Measurements from ENCODE around the gene SPATA22. TPM values are rescaled to one million over a fixed set of nuclear protein-coding genes. Genes with fewer than 3 reads are reported as not detected.
"Not testable (repeated sequence)": the region's sequence is repeated elsewhere in the genome, so short reads cannot be mapped to it uniquely, and the experiment has no call there.

Gene SPATA22
- total and polyA plus RNA-seq, 2 of the 13 experiments (the other 11 are each of a cell fraction or from before 2014, with no cell fraction given): not detected

GRCh38 chr17:3514873-3515272 lies 43.3 kb upstream of the SPATA22 start:
- WGBS (ENCODE audit: low lambda C conversion rate): 80% methylated on average over 9 of the region's 9 CpGs
- ChIA-PET POLR2A (no interaction called here), CTCF (ENCODE audit: low intra/inter-chr PET ratio, low total read pairs) (no interaction called here)
- TF ChIP-seq RAD51 (IDR thresholded peaks at IDR 0.05; ENCODE audit: borderline replicate concordance) (no peak), KDM3A (CRISPR knock-in tag; IDR thresholded peaks at IDR 0.05; ENCODE audit: low read depth) (no peak), ZNF710 (CRISPR knock-in tag; IDR thresholded peaks at IDR 0.05; ENCODE audit: borderline replicate concordance) (no peak), JDP2 (CRISPR knock-in tag; IDR thresholded peaks at IDR 0.05; ENCODE audit: borderline replicate concordance) (no peak)
- TF ChIP-seq, protein P1, sequence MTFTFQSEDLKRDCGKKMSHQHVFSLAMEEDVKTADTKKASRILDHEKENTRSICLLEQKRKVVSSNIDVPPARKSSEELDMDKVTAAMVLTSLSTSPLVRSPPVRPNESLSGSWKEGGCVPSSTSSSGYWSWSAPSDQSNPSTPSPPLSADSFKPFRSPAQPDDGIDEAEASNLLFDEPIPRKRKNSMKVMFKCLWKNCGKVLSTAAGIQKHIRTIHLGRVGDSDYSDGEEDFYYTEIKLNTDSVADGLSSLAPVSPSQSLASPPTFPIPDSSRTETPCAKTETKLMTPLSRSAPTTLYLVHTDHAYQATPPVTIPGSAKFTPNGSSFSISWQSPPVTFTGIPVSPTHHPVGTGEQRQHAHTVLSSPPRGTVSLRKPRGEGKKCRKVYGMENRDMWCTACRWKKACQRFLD (CRISPR knock-in tag; IDR thresholded peaks at IDR 0.05; ENCODE audit: borderline replicate concordance): no peak
- TF ChIP-seq, protein P2, sequence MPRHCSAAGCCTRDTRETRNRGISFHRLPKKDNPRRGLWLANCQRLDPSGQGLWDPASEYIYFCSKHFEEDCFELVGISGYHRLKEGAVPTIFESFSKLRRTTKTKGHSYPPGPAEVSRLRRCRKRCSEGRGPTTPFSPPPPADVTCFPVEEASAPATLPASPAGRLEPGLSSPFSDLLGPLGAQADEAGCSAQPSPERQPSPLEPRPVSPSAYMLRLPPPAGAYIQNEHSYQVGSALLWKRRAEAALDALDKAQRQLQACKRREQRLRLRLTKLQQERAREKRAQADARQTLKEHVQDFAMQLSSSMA (CRISPR knock-in tag; IDR thresholded peaks at IDR 0.05): no peak
- FAIRE-seq (no peak), DNase-seq (ENCODE audit: low spot score) (no peak), ATAC-seq (no peak)
- Histone ChIP-seq H3K79me2 (ENCODE audit: insufficient read depth, low read length) (no peaks in the 10 kb centered on the region), H3K9me3 (ENCODE audit: low read length) (no peaks in the 10 kb centered on the region), H3K4me3 (replicated peaks in 1 of 3; ENCODE audit: insufficient read depth in 1 of 3, low read depth in 2 of 3, low read length in 3 of 3) (no peak overlapping the region), H3K27ac (ENCODE audit: extremely low read length, insufficient read depth, low read length) (no peak overlapping the region), H2AFZ (ENCODE audit: low read length) (no peak overlapping the region), H3K36me3 (replicated peaks in 1 of 2; ENCODE audit: control insufficient read depth in 1 of 2, insufficient read depth in 2 of 2, low read length in 2 of 2) (no peaks in the 10 kb centered on the region), H3K9ac (ENCODE audit: insufficient read depth, low read depth, low read length) (no peak overlapping the region), H3K27me3 (ENCODE audit: control insufficient read depth in 1 of 2, insufficient read depth in 2 of 2, low read length in 2 of 2) (no peaks in the 10 kb centered on the region), H3K4me1 (ENCODE audit: insufficient read depth, low read length) (0 out of 2 replicates have a peak, but pooled peaks cover 6% of the 10 kb centered on the region), H3K4me2 (ENCODE audit: low read depth, low read length) (no peak overlapping the region), H4K20me1 (ENCODE audit: insufficient read depth, low read length) (no peaks in the 10 kb centered on the region)
- BruUV-seq (replicated peaks): no TSS peak
- intact Hi-C loops (cut with micrococcal nuclease; ENCODE audit: unreplicated experiment) (no loop called here), in situ Hi-C loops (cut with HindIII; ENCODE audit: extremely low pct_ligation_motif_present, low pct_unique_long_range_greater_than_20kb) (no loop called here)

DNA sequence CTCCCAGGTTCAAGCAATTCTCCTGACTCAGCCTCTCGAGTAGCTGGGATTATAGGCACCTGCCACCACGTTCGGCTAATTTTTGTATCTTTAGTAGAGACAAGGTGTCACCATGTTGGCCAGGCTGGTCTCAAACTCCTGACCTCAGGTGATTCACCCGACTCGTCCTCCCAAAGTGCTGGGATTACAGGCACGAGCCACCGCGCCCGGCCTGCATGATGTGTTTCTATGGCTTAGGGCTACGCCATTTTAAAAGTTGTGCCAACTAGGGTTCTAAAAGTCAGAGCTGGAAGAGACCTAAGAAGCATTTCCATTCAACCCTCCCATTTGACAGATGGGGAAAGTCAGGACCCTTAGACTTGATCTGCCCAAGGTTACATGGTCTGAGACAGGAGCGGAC lies 42.5 kb upstream of the SPATA22 start:
- H3K9ac ChIP-seq (ENCODE audit: insufficient read depth, low read depth, low read length); CTCF ChIA-PET (ENCODE audit: low intra/inter-chr PET ratio, low total read pairs); FAIRE-seq: not testable (repeated sequence)

More for the DNA sequence above, 42.5 kb upstream of the SPATA22 start:
- 91% methylated on average over 11 of the region's 11 CpGs for WGBS (ENCODE audit: low lambda C conversion rate)
- in situ Hi-C loops (cut with HindIII; ENCODE audit: extremely low pct_ligation_motif_present, low pct_unique_long_range_greater_than_20kb); H3K27me3 ChIP-seq (ENCODE audit: control insufficient read depth in 1 of 2, insufficient read depth in 2 of 2, low read length in 2 of 2); H3K4me2 ChIP-seq (ENCODE audit: low read depth, low read length); H3K36me3 ChIP-seq (replicated peaks in 1 of 2; ENCODE audit: control insufficient read depth in 1 of 2, insufficient read depth in 2 of 2, low read length in 2 of 2); H3K27ac ChIP-seq (ENCODE audit: extremely low read length, insufficient read depth, low read length); H3K9me3 ChIP-seq (ENCODE audit: low read length); H4K20me1 ChIP-seq (ENCODE audit: insufficient read depth, low read length); BruUV-seq (replicated peaks); H3K4me1 ChIP-seq (ENCODE audit: insufficient read depth, low read length); H2AFZ ChIP-seq (ENCODE audit: low read length); intact Hi-C loops (cut with micrococcal nuclease; ENCODE audit: unreplicated experiment); POLR2A ChIA-PET; H3K4me3 ChIP-seq (replicated peaks in 1 of 3; ENCODE audit: insufficient read depth in 1 of 3, low read depth in 2 of 3, low read length in 3 of 3); H3K79me2 ChIP-seq (ENCODE audit: insufficient read depth, low read length); DNase-seq (ENCODE audit: low spot score); ATAC-seq: not testable (repeated sequence)

Measured in HepG2 (cell line).